ENCODE data around the gene IKZF2.

The IKZF2 gene

GRCh38 chr2:212975333-212975732 lies 176.1 kb downstream of the IKZF2 start:
- H3K27ac ChIP-seq, result no peak overlapping the region
- intact Hi-C loops (cut with DNase I; ENCODE audit: low total_unique reads), result no loop called here
- H3K9me3 ChIP-seq, result no peaks in the 10 kb centered on the region
- no peak overlapping the region for H3K4me3 ChIP-seq
- DNase-seq, result no peak
- no peak for TF ChIP-seq CTCF (IDR thresholded peaks at IDR 0.05)
- H3K4me1 ChIP-seq, result no peaks in the 10 kb centered on the region
- H3K27me3 ChIP-seq, result no peaks in the 10 kb centered on the region
- no peaks in the 10 kb centered on the region for H3K36me3 ChIP-seq

DNA sequence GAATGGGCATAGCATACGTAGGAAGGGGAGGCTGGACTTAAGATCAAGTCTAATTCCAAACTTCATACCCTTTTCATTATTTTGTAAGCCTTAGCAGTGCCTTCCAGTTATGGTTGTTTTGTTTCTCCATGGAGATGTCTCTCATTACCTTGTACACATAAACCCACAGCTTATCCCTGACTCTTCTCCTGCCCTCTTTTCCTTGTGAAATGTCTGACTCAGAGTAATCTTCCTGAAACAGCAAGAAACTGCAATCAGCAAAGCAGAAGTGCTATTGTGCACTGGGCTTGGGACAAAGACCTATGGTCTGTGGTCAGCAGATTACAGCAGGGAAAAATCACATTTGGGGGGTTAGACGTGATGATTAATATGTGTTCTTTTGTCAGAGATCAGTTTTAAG lies 176.7 kb downstream of the IKZF2 start:
- H3K9me3 ChIP-seq, result no peaks in the 10 kb centered on the region
- no peak overlapping the region for H3K4me3 ChIP-seq
- H3K36me3 ChIP-seq, result no peaks in the 10 kb centered on the region
- no peak for TF ChIP-seq CTCF (IDR thresholded peaks at IDR 0.05)
- no peak for DNase-seq
- intact Hi-C loops (cut with DNase I; ENCODE audit: low total_unique reads), result no loop called here
- no peaks in the 10 kb centered on the region for H3K4me1 ChIP-seq
- no peak overlapping the region for H3K27ac ChIP-seq
- H3K27me3 ChIP-seq, result no peaks in the 10 kb centered on the region

DNA sequence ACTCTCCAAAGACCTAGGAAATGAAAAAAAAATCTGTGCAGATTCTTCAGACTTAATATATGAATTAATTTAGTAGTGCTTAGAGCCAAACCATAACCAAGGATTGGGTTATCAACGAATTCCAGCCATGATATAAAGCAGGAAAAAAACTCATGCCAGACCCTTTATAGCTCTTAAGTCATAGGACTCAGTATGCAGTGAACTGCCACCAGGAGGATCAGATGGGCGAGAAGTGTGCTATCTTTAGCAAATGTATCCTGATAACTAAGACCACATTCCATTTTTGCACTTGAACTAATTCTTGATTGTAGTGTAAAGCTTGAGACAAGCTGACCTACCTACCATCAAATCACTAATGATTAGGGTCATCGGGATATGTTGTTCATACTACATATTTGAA lies 178.1 kb downstream of the IKZF2 start:
- H3K9me3 ChIP-seq, result no peaks in the 10 kb centered on the region
- TF ChIP-seq CTCF (IDR thresholded peaks at IDR 0.05), result no peak
- H3K27me3 ChIP-seq, result no peaks in the 10 kb centered on the region
- no peaks in the 10 kb centered on the region for H3K36me3 ChIP-seq
- no peak overlapping the region for H3K4me3 ChIP-seq
- DNase-seq, result no peak
- intact Hi-C loops (cut with DNase I; ENCODE audit: low total_unique reads), result no loop called here
- H3K4me1 ChIP-seq, result no peaks in the 10 kb centered on the region
- no peak overlapping the region for H3K27ac ChIP-seq

DNA sequence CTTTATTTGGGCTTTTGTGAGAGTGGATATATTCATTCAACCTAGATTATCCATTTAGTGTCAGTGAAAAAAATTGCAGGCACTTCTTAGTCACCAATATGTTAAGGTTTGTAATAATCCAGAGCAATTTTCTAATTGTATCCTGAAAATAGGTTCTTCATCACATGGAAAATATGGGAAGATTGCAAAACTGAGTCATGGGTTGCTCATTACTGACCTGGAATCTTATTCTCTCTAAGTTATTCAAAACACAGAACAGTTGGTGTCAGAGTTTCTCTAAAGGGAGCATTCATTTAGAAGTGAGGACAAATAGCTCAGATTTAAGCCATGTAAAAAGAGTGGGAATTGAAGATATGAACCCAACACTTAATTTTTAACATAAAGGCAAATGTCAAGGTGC lies 181.3 kb downstream of the IKZF2 start:
- Histone ChIP-seq H3K36me3 (no peaks in the 10 kb centered on the region), H3K27ac (no peak overlapping the region), H3K27me3 (no peaks in the 10 kb centered on the region), H3K4me1 (no peaks in the 10 kb centered on the region), H3K4me3 (no peak overlapping the region), H3K9me3 (no peaks in the 10 kb centered on the region)
- no peak for TF ChIP-seq CTCF (IDR thresholded peaks at IDR 0.05)
- intact Hi-C loops (cut with DNase I; ENCODE audit: low total_unique reads), result no loop called here
- no peak for DNase-seq

GRCh38 chr2:212968284-212969081 lies 182.9 kb downstream of the IKZF2 start:
- H3K4me3 ChIP-seq, result no peak overlapping the region
- intact Hi-C loops (cut with DNase I; ENCODE audit: low total_unique reads), result no loop called here
- H3K4me1 ChIP-seq, result no peaks in the 10 kb centered on the region
- no peaks in the 10 kb centered on the region for H3K36me3 ChIP-seq
- no peaks in the 10 kb centered on the region for H3K9me3 ChIP-seq
- no peak overlapping the region for H3K27ac ChIP-seq
- no peak for DNase-seq
- H3K27me3 ChIP-seq, result no peaks in the 10 kb centered on the region
- no peak for TF ChIP-seq CTCF (IDR thresholded peaks at IDR 0.05)

Data from tibial artery (tissue), 4 donors.